ENCODE data around the gene MCHR2.

MCHR2 gene

GRCh38 chr6:99905209-99906106 lies 88.6 kb downstream of the MCHR2 start:
- DNase-seq (ENCODE audit: low read depth in 2 of 2, low spot score in 1 of 2): no peak

DNA sequence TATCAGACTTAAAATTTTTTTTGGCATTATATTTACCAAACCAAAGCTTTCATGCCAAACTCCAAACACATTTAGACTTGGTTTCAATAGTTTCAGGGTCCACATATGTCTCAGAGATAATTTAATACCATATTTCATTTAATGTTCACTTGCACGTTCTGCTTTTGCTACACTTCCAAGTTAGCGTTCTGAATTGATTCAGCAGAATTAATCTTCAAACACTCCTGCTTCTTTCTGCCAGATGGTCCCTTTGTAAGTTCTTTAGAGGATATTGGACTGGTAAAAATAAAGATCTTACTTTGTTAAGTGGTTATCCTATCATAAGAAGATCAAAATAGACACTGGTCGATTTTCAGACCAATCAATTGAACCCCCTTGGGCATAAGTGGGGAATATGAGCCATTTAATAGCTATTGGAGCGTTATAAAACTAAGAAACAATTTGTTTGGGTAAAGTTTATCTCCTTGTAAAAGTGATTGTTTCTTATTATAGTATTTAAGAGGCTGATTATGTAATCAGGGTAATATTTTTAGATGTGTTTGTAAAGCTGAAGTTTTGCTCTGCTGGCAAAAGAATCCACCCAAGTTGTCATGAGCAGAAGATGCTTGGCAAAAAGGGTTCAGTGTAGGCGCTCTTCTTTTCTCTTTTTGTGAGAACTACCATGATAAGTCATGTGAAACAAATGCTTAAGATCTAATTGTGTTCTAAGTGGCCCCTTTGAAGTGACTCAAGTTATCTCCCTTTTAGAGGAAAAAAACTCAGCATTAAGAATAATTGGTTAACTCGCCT lies 92.2 kb downstream of the MCHR2 start:
- DNase-seq (ENCODE audit: low read depth in 2 of 2, low spot score in 1 of 2): no peak

DNA sequence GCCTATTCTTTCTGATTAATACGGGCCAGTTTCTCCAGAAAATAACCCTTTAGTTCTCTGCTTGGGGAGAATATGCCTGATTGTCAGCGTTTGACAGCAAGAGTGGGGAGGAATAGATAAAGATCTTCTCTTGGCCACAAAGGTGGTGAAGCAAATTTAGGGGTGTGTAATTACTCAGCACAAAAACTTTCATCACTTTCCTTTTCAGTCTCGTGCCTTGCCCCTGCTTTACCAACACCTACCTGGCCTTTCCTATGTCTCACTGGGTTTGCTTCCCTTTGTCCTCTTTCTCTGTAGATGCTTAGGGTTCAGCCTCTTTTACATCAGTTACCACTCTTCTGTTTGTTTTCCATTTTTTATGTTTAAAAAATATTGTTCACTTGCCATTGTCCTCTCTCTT lies 99.2 kb downstream of the MCHR2 start:
- DNase-seq (ENCODE audit: low read depth in 2 of 2, low spot score in 1 of 2): no peak

GRCh38 chr6:99887066-99887465 lies 107.0 kb downstream of the MCHR2 start:
- DNase-seq (ENCODE audit: low read depth in 2 of 2, low spot score in 1 of 2): no peak

DNA sequence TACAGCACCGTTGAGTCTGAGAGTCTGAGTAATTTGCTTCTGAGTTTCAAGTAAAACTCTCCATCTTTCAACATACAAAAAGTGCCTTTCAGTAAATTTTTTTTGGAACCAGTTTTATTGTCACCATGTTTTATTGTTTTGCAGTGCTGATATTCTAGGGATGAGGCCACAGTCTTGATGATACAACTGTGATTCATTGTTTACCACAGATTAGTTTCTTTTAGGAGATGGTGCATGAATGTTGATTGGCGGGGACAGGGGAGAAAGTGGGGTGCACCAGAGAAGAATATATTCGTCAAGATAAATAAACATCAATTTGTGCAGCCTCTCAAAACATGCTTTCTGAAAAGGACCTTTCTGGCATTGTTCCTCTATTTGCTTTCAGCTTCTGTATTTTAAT lies 109.0 kb downstream of the MCHR2 start:
- DNase-seq (ENCODE audit: low read depth in 2 of 2, low spot score in 1 of 2): no peak

- no peak for DNase-seq (ENCODE audit: low read depth in 2 of 2, low spot score in 1 of 2)
These were observed 111.8 kb downstream of the MCHR2 start for GRCh38 chr6:99882128-99882702.

DNA sequence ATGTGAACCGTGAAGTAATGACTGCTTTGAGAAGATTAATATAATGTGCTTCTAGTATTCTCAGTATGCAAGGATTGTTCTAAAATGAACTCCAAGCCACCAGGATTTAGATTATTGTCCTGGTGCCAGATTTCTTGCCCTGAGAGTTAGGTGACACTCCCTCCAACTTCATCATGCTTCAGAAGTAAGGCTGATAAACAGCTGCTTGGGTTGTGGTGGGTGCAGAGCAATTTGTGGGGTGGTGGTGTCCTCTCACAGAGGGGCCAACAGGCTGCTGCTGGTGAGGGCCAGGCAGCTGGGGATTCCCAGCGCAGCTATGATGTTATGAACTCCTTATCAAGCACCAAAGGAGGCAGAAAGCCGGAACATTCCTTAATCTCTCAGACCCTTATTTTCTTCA lies 114.6 kb downstream of the MCHR2 start:
- no peak for DNase-seq (ENCODE audit: low read depth in 2 of 2, low spot score in 1 of 2)

GRCh38 chr6:99875068-99875467 lies 119.0 kb downstream of the MCHR2 start:
- DNase-seq (ENCODE audit: low read depth in 2 of 2, low spot score in 1 of 2): no peak

GRCh38 chr6:99873084-99873483 lies 120.9 kb downstream of the MCHR2 start:
- no peak for DNase-seq (ENCODE audit: low read depth in 2 of 2, low spot score in 1 of 2)

DNA sequence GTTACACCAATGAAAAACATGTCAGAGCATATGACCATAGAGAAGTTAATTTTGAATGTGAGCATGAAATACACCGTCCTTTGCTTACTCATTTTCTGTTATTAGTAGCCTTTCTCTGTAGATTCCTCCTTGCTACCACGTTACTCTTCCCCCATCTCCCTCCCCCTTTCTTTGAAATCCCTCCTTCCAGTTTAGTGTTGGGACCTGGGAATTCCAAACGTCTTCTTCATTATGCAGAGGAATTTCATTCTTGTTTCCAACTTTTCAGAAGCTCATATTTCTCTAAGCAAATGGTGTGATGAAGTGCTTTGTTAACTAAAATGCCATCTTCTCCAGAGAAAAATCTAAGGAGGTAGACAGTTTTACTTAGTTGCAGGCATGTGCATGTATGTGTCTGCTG lies 122.4 kb downstream of the MCHR2 start:
- no peak for DNase-seq (ENCODE audit: low read depth in 2 of 2, low spot score in 1 of 2)
